GM12891 (cell line): ENCODE measurements around the gene DLK1.

ENCODE experiments used
- POLR2A ChIP-seq: IDR thresholded peaks from 2 replicates; pipeline ENCODE4 v1.6.1; 2011; ENCODE audit warnings: low read depth, low read length, control low read depth
- POLR2AphosphoS5 ChIP-seq: IDR thresholded peaks from 2 replicates; pipeline ENCODE4 v1.6.1; 2011; ENCODE audit warnings: low read depth, low read length, control low read depth

DNA sequence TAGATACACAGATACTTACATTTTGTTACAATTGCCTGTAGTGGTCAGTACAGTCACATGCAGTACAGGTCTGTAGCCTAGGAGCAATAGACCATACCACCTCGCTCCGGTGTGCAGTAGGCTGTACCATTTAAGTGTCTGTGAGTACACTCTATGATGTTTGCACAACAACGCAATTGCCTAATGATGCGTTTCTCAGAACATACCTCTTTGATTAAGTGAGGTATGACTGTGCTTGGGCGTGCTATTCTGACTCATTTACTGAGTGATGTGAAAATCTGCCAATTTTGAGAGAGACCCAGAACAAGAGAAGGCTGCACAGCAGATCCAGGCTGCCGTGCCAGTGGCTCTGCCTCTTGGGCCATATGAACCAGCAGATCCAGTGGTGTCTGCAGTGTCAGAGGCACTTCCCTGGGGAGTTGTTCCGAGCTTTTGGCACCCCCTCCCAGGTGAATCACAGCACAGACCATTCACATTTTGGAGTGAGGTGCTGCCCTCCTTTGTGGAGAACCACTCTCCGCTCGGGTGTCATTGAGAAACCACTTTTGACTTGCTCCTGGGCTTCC lies 20.4 kb downstream of the DLK1 start:
- TF ChIP-seq POLR2AphosphoS5 (no peak), POLR2A (no peak)
